Measurements from ENCODE around the gene CCDC146. TPM values are rescaled to one million over a fixed set of nuclear protein-coding genes. Genes with fewer than 3 reads are reported as not detected.

CCDC146 gene
- total and polyA plus RNA-seq, 2 of the 8 experiments (the other 6 are each of a cell fraction or from before 2014, with no cell fraction given): 0.88 to 2.4 TPM

DNA sequence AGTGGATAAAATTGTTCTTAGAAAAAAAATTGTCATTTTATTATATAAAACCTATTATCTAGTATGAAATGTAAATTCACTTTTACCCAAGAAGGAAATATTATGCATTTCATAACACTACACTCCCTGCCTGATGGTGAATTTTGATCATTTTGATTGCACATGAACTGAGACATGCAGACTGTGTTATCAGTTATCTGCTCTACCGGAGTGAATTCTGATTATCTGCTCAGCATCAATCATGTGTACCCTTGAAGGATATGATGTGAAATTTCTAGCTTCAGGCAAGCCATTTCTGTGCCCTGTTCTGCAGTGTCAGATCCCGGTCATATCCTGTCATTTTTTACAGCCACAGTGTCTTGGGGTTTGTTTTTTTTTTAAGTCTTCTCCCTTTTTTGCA is 162.2 kb downstream of the CCDC146 start:
- Histone ChIP-seq H3K18ac (ENCODE audit: extremely low read depth, low read length) (no peak overlapping the region), H3K79me2 (ENCODE audit: control insufficient read depth in 1 of 2, insufficient read depth in 2 of 2, low read length in 2 of 2) (no peaks in the 10 kb centered on the region), H2BK12ac (ENCODE audit: low read depth, low read length) (no peak overlapping the region), H3K4ac (replicated peaks; ENCODE audit: insufficient read length, low read depth, low read length) (no peak overlapping the region), H2AK5ac (ENCODE audit: low read depth, low read length) (no peak overlapping the region), H3K4me3 (ENCODE audit: extremely low read depth in 1 of 4, insufficient read depth in 2 of 4, low read depth in 3 of 4, low read length in 4 of 4) (no peak overlapping the region), H2BK15ac (ENCODE audit: low read length) (no peak overlapping the region), H2BK20ac (ENCODE audit: low read length) (no peak overlapping the region), H2BK5ac (ENCODE audit: low read depth, low read length) (no peak overlapping the region), H4K8ac (ENCODE audit: extremely low read depth, insufficient read depth, low read length) (no peak overlapping the region), H3K56ac (replicated peaks; ENCODE audit: insufficient read length, low read depth, low read length) (no peak overlapping the region), H4K91ac (replicated peaks; ENCODE audit: insufficient read length, low read length) (no peak overlapping the region), H3K4me1 (replicated peaks in 1 of 4; ENCODE audit: control insufficient read depth in 3 of 4, insufficient read depth in 4 of 4, low read length in 3 of 4) (no peaks in the 10 kb centered on the region), H3K4me2 (ENCODE audit: insufficient read depth in 1 of 2, low read depth in 2 of 2, low read length in 2 of 2) (no peak overlapping the region), H3K9me3 (ENCODE audit: insufficient read depth in 2 of 2, low read depth in 1 of 2, low read length in 1 of 2) (no peaks in the 10 kb centered on the region), H4K20me1 (replicated peaks in 1 of 2; ENCODE audit: control insufficient read depth in 1 of 2, insufficient read depth in 2 of 2, low read length in 2 of 2) (no peaks in the 10 kb centered on the region), H3K79me1 (ENCODE audit: low read depth, low read length) (no peaks in the 10 kb centered on the region), H2BK120ac (replicated peaks; ENCODE audit: low read depth, low read length) (no peak overlapping the region), H3K23me2 (ENCODE audit: low read depth, low read length) (no peaks in the 10 kb centered on the region), H4K5ac (ENCODE audit: insufficient read length, low read depth, low read length) (no peak overlapping the region), H3K23ac (ENCODE audit: insufficient read length) (no peak overlapping the region), H2AFZ (ENCODE audit: low read length) (no peak overlapping the region), H3K9ac (replicated peaks in 1 of 4; ENCODE audit: extremely low read depth in 1 of 4, low read depth in 3 of 4, low read length in 3 of 4) (no peak overlapping the region), H3K27ac (ENCODE audit: low read depth, low read length) (no peak overlapping the region), H3K27me3 (replicated peaks in 1 of 4; ENCODE audit: control insufficient read depth in 3 of 4, extremely low read depth in 1 of 4, insufficient read depth in 3 of 4, low read length in 3 of 4) (no peaks in the 10 kb centered on the region), H3K14ac (ENCODE audit: insufficient read length) (no peak overlapping the region), H3K36me3 (ENCODE audit: control insufficient read depth in 2 of 4, insufficient read depth in 4 of 4, low read length in 3 of 4) (no peaks in the 10 kb centered on the region)
- POLR2A ChIA-PET (ENCODE audit: partially characterized antibody): no interaction called here
- CTCF ChIA-PET (ENCODE audit: partially characterized antibody): interaction anchor here (1.4 kb wide), 1 partner anchor 18 kb away, joined by 3 read pairs; no protein-coding TSS in a partner anchor
- FAIRE-seq: no peak
- TF ChIP-seq RFX5 (IDR thresholded peaks at IDR 0.05; ENCODE audit: borderline replicate concordance, low read depth, low read length) (no peak), BACH1 (IDR thresholded peaks at IDR 0.05; ENCODE audit: low read length) (no peak), POLR2AphosphoS5 (IDR thresholded peaks at IDR 0.05; ENCODE audit: low read depth, low read length) (no peak), SIRT6 (IDR thresholded peaks at IDR 0.05; ENCODE audit: low read length) (no peak), CREB1 (IDR thresholded peaks at IDR 0.05) (no peak), RBBP5 (IDR thresholded peaks at IDR 0.05; ENCODE audit: borderline replicate concordance, low read depth, low read length) (no peak), GABPA (IDR thresholded peaks at IDR 0.05; ENCODE audit: borderline replicate concordance, insufficient read depth, low read length) (no peak), CEBPB (IDR thresholded peaks at IDR 0.05; ENCODE audit: low read depth, low read length) (no peak), E2F6 (IDR thresholded peaks at IDR 0.05) (no peak), RNF2 (IDR thresholded peaks at IDR 0.05; ENCODE audit: borderline replicate concordance, low read depth, low read length, missing control alignments, poor library complexity, severe bottlenecking) (no peak), SAP30 (IDR thresholded peaks at IDR 0.05; ENCODE audit: insufficient read depth, insufficient replicate concordance, low read length) (no peak), KDM1A (IDR thresholded peaks at IDR 0.05; ENCODE audit: borderline replicate concordance, low read length) (no peak), SP4 (IDR thresholded peaks at IDR 0.05; ENCODE audit: low read length) (no peak), SP1 (IDR thresholded peaks at IDR 0.05; ENCODE audit: low read depth, low read length) (no peak)
- no peak for DNase-seq (ENCODE audit: low read depth in 1 of 2, low spot score in 2 of 2)
- WGBS, 2 experiments (ENCODE audit: extremely low coverage in 1 of 2, insufficient coverage in 1 of 2, insufficient read length in 1 of 2, insufficient replicate concordance in 2 of 2, low coverage in 1 of 2, low lambda C conversion rate in 2 of 2, missing lambda C conversion rate in 1 of 2): 97% methylated on average over 2 of the region's 2 CpGs; no CpG with 5 or more reads in 1 of the 2 experiments

Measured in H1 (cell line).